B cell (primary cell): ENCODE measurements around the gene OR6K2. TPM values are rescaled to one million over a fixed set of nuclear protein-coding genes. Genes with fewer than 3 reads are reported as not detected.

Experiments
- ATAC-seq: fragments of 200-7000 bp; cut with Tn5 transposase; one replicate; pipeline ENCODE4 v1.10.0; 2021; ENCODE audit warnings: low read depth, mild to moderate bottlenecking, moderate number of reproducible peaks, moderate library complexity
- CTCF ChIA-PET: fragments of 350-600 bp; sonication (Branson Sonifier 250); formaldehyde crosslinking; loops from one replicate; lab custom pipeline; 2021; ENCODE audit warnings: antibody characterized with exemption, inconsistent platforms; lab: Charles Lee
- POLR2A ChIA-PET: fragments of 350-600 bp; sonication (Branson Sonifier 250); formaldehyde crosslinking; loops from one replicate; lab custom pipeline; 2021; ENCODE audit warnings: antibody characterized with exemption; lab: Charles Lee
- DNase-seq: peaks from one replicate; pipeline ENCODE4 v3.0.0; 2013
- H2AFZ ChIP-seq: 2 replicates; pipeline ENCODE4 v1.6.1; 2012; ENCODE audit warnings: mild to moderate bottlenecking, low read depth, low read length; ENCODE audit not compliant: insufficient read depth, poor library complexity, severe bottlenecking
- H3K27ac ChIP-seq, 2 donors: 1 replicate in 1 of 2; 2 replicates in 1 of 2; pipeline ENCODE4 v1.5.1; 2012 to 2013; ENCODE audit warnings: low read length in 2 of 2, mild to moderate bottlenecking in 2 of 2, moderate library complexity in 1 of 2
- H3K27me3 ChIP-seq, 4 experiments: fragments of 200-600 bp in 1 of 4; sonication (generic) in 1 of 4; replicated peaks in 1 of 4; 1 replicate in 2 of 4; 2 replicates in 2 of 4; pipeline versions ENCODE4 v1.6.1 to v1.7.0; 2013 to 2016; ENCODE audit warnings: low read length in 3 of 4, mild to moderate bottlenecking in 2 of 4, mixed read lengths in 1 of 4, moderate library complexity in 1 of 4; ENCODE audit not compliant: insufficient read depth in 4 of 4, control insufficient read depth in 3 of 4; ENCODE audit errors: control extremely low read depth in 1 of 4
- H3K36me3 ChIP-seq, 2 experiments: replicated peaks in 1 of 2; 1 replicate in 1 of 2; 2 replicates in 1 of 2; pipeline versions ENCODE4 v1.6.1 to v1.7.1; 2013; ENCODE audit warnings: low read length in 1 of 2; ENCODE audit not compliant: insufficient read depth in 2 of 2, control insufficient read depth in 1 of 2; ENCODE audit errors: control extremely low read depth in 1 of 2, extremely low read depth in 1 of 2
- H3K4me1 ChIP-seq, 2 donors: fragments of 200-600 bp in 1 of 2; sonication (generic) in 1 of 2; 1 replicate in 1 of 2; 2 replicates in 1 of 2; pipeline versions ENCODE4 v1.5.1 to v1.6.1; 2013 to 2017; ENCODE audit warnings: low read length in 2 of 2; ENCODE audit not compliant: control insufficient read depth in 2 of 2, insufficient read depth in 2 of 2
- H3K4me2 ChIP-seq: replicated peaks from 2 replicates; pipeline ENCODE3; 2012; ENCODE audit warnings: mild to moderate bottlenecking, low read depth, low read length; ENCODE audit not compliant: poor library complexity, severe bottlenecking
- H3K4me3 ChIP-seq, 5 experiments: fragments of 200-600 bp in 1 of 5; sonication (generic) in 1 of 5; 1 replicate in 3 of 5; 2 replicates in 2 of 5; pipeline versions ENCODE4 v1.5.1 to v1.7.0; 2011 to 2016; ENCODE audit warnings: low read length in 4 of 5, mild to moderate bottlenecking in 4 of 5, low read depth in 2 of 5, control low read depth in 1 of 5, moderate library complexity in 1 of 5; ENCODE audit not compliant: insufficient read depth in 1 of 5; ENCODE audit errors: control extremely low read depth in 1 of 5, extremely low read depth in 1 of 5
- H3K79me2 ChIP-seq: fragments of 200-600 bp; sonication (generic); one replicate; pipeline ENCODE4 v1.6.0; 2016; ENCODE audit warnings: low read length; ENCODE audit not compliant: control insufficient read depth, insufficient read depth
- H3K9ac ChIP-seq: fragments of 200-600 bp; sonication (generic); 2 replicates; pipeline ENCODE4 v1.6.1; 2017; ENCODE audit warnings: mild to moderate bottlenecking, low read length, moderate library complexity
- H3K9me3 ChIP-seq, 3 donors: one replicate each; pipeline versions ENCODE4 v1.6.1 to v1.7.1; 2013; ENCODE audit warnings: low read length in 2 of 3; ENCODE audit not compliant: control insufficient read depth in 2 of 3, insufficient read depth in 1 of 3; ENCODE audit errors: control extremely low read depth in 1 of 3
- H4K20me1 ChIP-seq: 2 replicates; pipeline ENCODE4 v1.6.0; 2012; ENCODE audit warnings: mild to moderate bottlenecking, low read length; ENCODE audit not compliant: insufficient read depth, control insufficient read depth, poor library complexity, severe bottlenecking
- H3K27ac Mint-ChIP-seq: one replicate; pipeline ENCODE4 v1.8.0; 2021; ENCODE audit warnings: mixed read lengths
- H3K27me3 Mint-ChIP-seq: one replicate; pipeline ENCODE4 v1.8.0; 2021; ENCODE audit warnings: mixed read lengths
- H3K4me1 Mint-ChIP-seq: one replicate; pipeline ENCODE4 v1.8.0; 2021; ENCODE audit warnings: mixed read lengths
- H3K4me3 Mint-ChIP-seq: one replicate; pipeline ENCODE4 v1.8.0; 2021; ENCODE audit warnings: mixed read lengths
- H3K9me3 Mint-ChIP-seq: one replicate; pipeline ENCODE4 v1.8.0; 2022; ENCODE audit warnings: mixed read lengths; ENCODE audit not compliant: insufficient read depth
- EZH2 ChIP-seq: IDR thresholded peaks from 2 replicates; pipeline ENCODE4 v1.6.1; 2012; ENCODE audit warnings: borderline replicate concordance, low read depth, mild to moderate bottlenecking, moderate library complexity, low read length; ENCODE audit not compliant: insufficient read depth, poor library complexity, severe bottlenecking
- WGBS: methylation state at CpG from one replicate; pipeline ENCODE4 v1.1.5; 2013; ENCODE audit warnings: missing lambda C conversion rate; ENCODE audit not compliant: insufficient coverage; 5-methylcytosine and 5-hydroxymethylcytosine counted together
- intact Hi-C: fragments of 100-400 bp; cut with micrococcal nuclease; formaldehyde crosslinking; loops from one replicate; pipeline ENCODE4 v1.10.0; 2022
- polyA plus RNA-seq: library from polyadenylated mRNA; depleted of rRNA; stranded (reverse); fragments of >200 nt; gene quantifications from 2 replicates; pipeline ENCODE4 v1.2.3, GENCODE V29; 2012
- total RNA-seq, 2 donors: library from RNA; stranded (reverse); fragments of 120-200 nt in 1 of 2; gene quantifications; 1 replicate in 1 of 2; 2 replicates in 1 of 2; pipeline versions ENCODE4 v1.2.3 to v1.2.4, GENCODE V29; 2013 to 2022
- TF ChIP-seq, protein P1 (sequence below): fragments of 200-600 bp; IDR thresholded peaks from one replicate; pipeline ENCODE4 v1.8.0; 2022; ENCODE audit warnings: antibody characterized with exemption, mild to moderate bottlenecking

Gene OR6K2
- total and polyA plus RNA-seq, 2 donors (not counting 1 experiment from before 2014, with no cell fraction given): not detected

DNA sequence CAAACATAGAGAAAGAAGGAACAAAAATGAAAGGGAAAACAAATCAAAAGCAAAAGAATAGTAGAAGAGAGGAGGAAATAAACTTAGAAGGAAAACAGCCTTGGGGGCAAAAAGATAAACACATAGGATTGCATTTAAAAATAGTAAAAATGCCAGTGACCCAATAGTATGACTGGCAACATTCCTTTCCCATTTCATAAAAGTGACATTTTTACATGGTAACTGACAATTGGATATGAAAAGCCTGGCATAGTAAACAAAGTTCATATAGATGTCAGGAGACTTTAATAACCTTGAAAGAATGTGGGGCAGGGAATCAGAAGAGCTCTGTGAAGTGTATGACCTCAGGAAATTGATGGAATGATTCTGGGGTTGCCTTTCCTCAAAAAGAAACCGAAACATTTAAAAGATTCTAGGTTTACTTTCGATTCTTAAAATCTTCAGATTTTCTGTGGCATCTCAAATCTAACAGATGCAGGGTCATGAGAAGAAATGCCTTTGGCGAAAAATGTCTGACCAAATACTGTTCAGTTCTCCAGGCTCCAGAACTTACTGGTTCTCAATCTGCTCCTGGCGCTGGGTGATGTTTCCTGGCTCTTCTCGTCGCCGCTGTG lies 47.6 kb downstream of the OR6K2 start:
- DNase-seq: no peak
- no peak overlapping the region for H3K4me3 ChIP-seq
- POLR2A ChIA-PET: no interaction called here

More for the DNA sequence above, 47.6 kb downstream of the OR6K2 start:
- ATAC-seq: no peak
- Histone ChIP-seq H3K27ac (no peak overlapping the region), H3K79me2 (no peaks in the 10 kb centered on the region), H3K4me2 (no peak overlapping the region), H3K27me3 (no peaks in the 10 kb centered on the region), H3K9ac (no peak overlapping the region), H3K36me3 (no peaks in the 10 kb centered on the region), H3K9me3 (no peaks in the 10 kb centered on the region), H2AFZ (peak overlapping the region; percentile 43), H4K20me1 (no peaks in the 10 kb centered on the region), H3K4me1 (peaks cover 9 to 11% of the 10 kb centered on the region in 2 donors)
- Mint-ChIP-seq H3K27ac (no peak overlapping the region), H3K9me3 (no peaks in the 10 kb centered on the region), H3K4me3 (no peak overlapping the region), H3K4me1 (peaks cover 29% of the 10 kb centered on the region), H3K27me3 (no peaks in the 10 kb centered on the region)
- CTCF ChIA-PET: no interaction called here
- WGBS: 94% methylated on average over 7 of the region's 7 CpGs
- no peak for TF ChIP-seq EZH2
- TF ChIP-seq, protein P1, sequence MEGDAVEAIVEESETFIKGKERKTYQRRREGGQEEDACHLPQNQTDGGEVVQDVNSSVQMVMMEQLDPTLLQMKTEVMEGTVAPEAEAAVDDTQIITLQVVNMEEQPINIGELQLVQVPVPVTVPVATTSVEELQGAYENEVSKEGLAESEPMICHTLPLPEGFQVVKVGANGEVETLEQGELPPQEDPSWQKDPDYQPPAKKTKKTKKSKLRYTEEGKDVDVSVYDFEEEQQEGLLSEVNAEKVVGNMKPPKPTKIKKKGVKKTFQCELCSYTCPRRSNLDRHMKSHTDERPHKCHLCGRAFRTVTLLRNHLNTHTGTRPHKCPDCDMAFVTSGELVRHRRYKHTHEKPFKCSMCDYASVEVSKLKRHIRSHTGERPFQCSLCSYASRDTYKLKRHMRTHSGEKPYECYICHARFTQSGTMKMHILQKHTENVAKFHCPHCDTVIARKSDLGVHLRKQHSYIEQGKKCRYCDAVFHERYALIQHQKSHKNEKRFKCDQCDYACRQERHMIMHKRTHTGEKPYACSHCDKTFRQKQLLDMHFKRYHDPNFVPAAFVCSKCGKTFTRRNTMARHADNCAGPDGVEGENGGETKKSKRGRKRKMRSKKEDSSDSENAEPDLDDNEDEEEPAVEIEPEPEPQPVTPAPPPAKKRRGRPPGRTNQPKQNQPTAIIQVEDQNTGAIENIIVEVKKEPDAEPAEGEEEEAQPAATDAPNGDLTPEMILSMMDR: no peak
- intact Hi-C loops: no loop called here

Other genes with a start within 250 kb of the OR6K2 start
- gene OR10K1, start 238.8 kb downstream of the OR6K2 start, total RNA-seq: not detected in 2 replicates
- not detected in 2 replicates for gene OR10K1, start 238.8 kb downstream of the OR6K2 start, polyA plus RNA-seq
- not detected in 2 replicates for gene OR10R2, start 228.4 kb downstream of the OR6K2 start, total RNA-seq
- gene OR10R2, start 228.4 kb downstream of the OR6K2 start, polyA plus RNA-seq: not detected in 2 replicates
- not detected in 2 replicates for gene OR6Y1, start 146.2 kb downstream of the OR6K2 start, total RNA-seq
- gene OR6Y1, start 146.2 kb downstream of the OR6K2 start, polyA plus RNA-seq: not detected in 2 replicates
- not detected in 2 replicates for gene OR6P1, start 130.1 kb downstream of the OR6K2 start, total RNA-seq
- gene OR6P1, start 130.1 kb downstream of the OR6K2 start, polyA plus RNA-seq: not detected in 2 replicates
- gene OR10X1, start 120.8 kb downstream of the OR6K2 start, total RNA-seq: not detected in 2 replicates
- not detected in 2 replicates for gene OR10X1, start 120.8 kb downstream of the OR6K2 start, polyA plus RNA-seq
- not detected in 2 replicates for gene OR10Z1, start 95.4 kb downstream of the OR6K2 start, total RNA-seq
- not detected in 2 replicates for gene OR10Z1, start 95.4 kb downstream of the OR6K2 start, polyA plus RNA-seq
- gene SPTA1, start 13.9 kb downstream of the OR6K2 start, total RNA-seq: not detected in 2 replicates
- 0.21 and 0.36 TPM in 2 replicates for gene SPTA1, start 13.9 kb downstream of the OR6K2 start, polyA plus RNA-seq
- gene OR6K3, start 20.1 kb upstream of the OR6K2 start, total RNA-seq: not detected in 2 replicates
- gene OR6K3, start 20.1 kb upstream of the OR6K2 start, polyA plus RNA-seq: not detected in 2 replicates
- not detected in 2 replicates for gene OR6K6, start 54.1 kb upstream of the OR6K2 start, total RNA-seq
- not detected in 2 replicates for gene OR6K6, start 54.1 kb upstream of the OR6K2 start, polyA plus RNA-seq
- gene OR6N1, start 71.5 kb upstream of the OR6K2 start, total RNA-seq: not detected in 2 replicates
- not detected in 2 replicates for gene OR6N1, start 71.5 kb upstream of the OR6K2 start, polyA plus RNA-seq
- gene OR6N2, start 80.6 kb upstream of the OR6K2 start, total RNA-seq: not detected in 2 replicates
- gene OR6N2, start 80.6 kb upstream of the OR6K2 start, polyA plus RNA-seq: not detected in 2 replicates
- 8.5 and 10.1 TPM in 2 replicates for gene MNDA, start 130.7 kb upstream of the OR6K2 start, total RNA-seq
- gene MNDA, start 130.7 kb upstream of the OR6K2 start, polyA plus RNA-seq: 3.8 and 7.1 TPM in 2 replicates
- 12.0 and 13.9 TPM in 2 replicates for gene PYHIN1, start 230.9 kb upstream of the OR6K2 start, total RNA-seq
- gene PYHIN1, start 230.9 kb upstream of the OR6K2 start, polyA plus RNA-seq: 5.5 and 8.6 TPM in 2 replicates